Renal cortical epithelial cell (primary cell): ENCODE results near the gene LRMDA. TPM values are rescaled to one million over a fixed set of nuclear protein-coding genes. Genes with fewer than 3 reads are reported as not detected.

Experiments
- DNase-seq: peaks from one replicate; pipeline ENCODE4 v3.0.0-alpha.2; 2011; ENCODE audit warnings: low read depth
- total RNA-seq: library from RNA; depleted of rRNA; stranded (reverse); fragments of >200 nt; gene quantifications from 2 replicates; pipeline ENCODE4 v1.2.3, GENCODE V29; 2014

LRMDA gene
- total RNA-seq, 1 donor from 2014 or later, result 11.7 TPM

GRCh38 chr10:76152186-76152585, 720.8 kb downstream of the LRMDA start:
- DNase-seq, result no peak

GRCh38 chr10:76155961-76156360, 724.5 kb downstream of the LRMDA start:
- peak; percentile 16 for DNase-seq

- DNase-seq, result no peak
Measured at GRCh38 chr10:76160446-76161300, 729.2 kb downstream of the LRMDA start.

- DNase-seq, result no peak
Measured at GRCh38 chr10:76161301-76161582, 729.8 kb downstream of the LRMDA start.

GRCh38 chr10:76168437-76168836, 737.0 kb downstream of the LRMDA start:
- no peak for DNase-seq

GRCh38 chr10:76169246-76169645, 737.8 kb downstream of the LRMDA start:
- DNase-seq, result no peak

GRCh38 chr10:76172020-76172419, 740.6 kb downstream of the LRMDA start:
- no peak for DNase-seq

- no peak for DNase-seq
Measured at GRCh38 chr10:76175533-76176165, 744.2 kb downstream of the LRMDA start.

GRCh38 chr10:76176166-76176550, 744.7 kb downstream of the LRMDA start:
- no peak for DNase-seq

- peak; percentile 59 for DNase-seq
Measured at GRCh38 chr10:76177936-76178335, 746.5 kb downstream of the LRMDA start.

- no peak for DNase-seq
Measured at GRCh38 chr10:76178532-76179292, 747.3 kb downstream of the LRMDA start.

GRCh38 chr10:76179806-76180205, 748.4 kb downstream of the LRMDA start:
- DNase-seq, result no peak

GRCh38 chr10:76184647-76185046, 753.2 kb downstream of the LRMDA start:
- DNase-seq, result no peak

GRCh38 chr10:76185471-76186301, 754.3 kb downstream of the LRMDA start:
- no peak for DNase-seq

- DNase-seq, result no peak
Measured at GRCh38 chr10:76188216-76188615, 756.8 kb downstream of the LRMDA start.

- DNase-seq, result peak; percentile 13
Measured at GRCh38 chr10:76190634-76191270, 759.3 kb downstream of the LRMDA start.

GRCh38 chr10:76191336-76191735, 759.9 kb downstream of the LRMDA start:
- DNase-seq, result no peak

- DNase-seq, result no peak
Measured at GRCh38 chr10:76192151-76192550, 760.7 kb downstream of the LRMDA start.

GRCh38 chr10:76192694-76193320, 761.4 kb downstream of the LRMDA start:
- no peak for DNase-seq

GRCh38 chr10:76195654-76196390, 764.4 kb downstream of the LRMDA start:
- no peak for DNase-seq
